IMR-90 (cell line): Measurements from ENCODE around the gene THRA.

Experiments used
- CEBPB ChIP-seq: IDR thresholded peaks from 2 replicates; pipeline ENCODE4 v1.6.1; 2012; ENCODE audit warnings: low read depth, low read length, improper control_type of control experiment
- FOS ChIP-seq: fragments of 150-350 bp; IDR thresholded peaks from 2 replicates; pipeline ENCODE4 v1.6.1; 2016; ENCODE audit warnings: low read depth, low read length
- MAFK ChIP-seq: IDR thresholded peaks from 2 replicates; pipeline ENCODE4 v1.6.1; 2012; ENCODE audit warnings: low read depth, low read length, improper control_type of control experiment
- MXI1 ChIP-seq: IDR thresholded peaks from 2 replicates; pipeline ENCODE4 v1.6.1; 2012; ENCODE audit warnings: low read depth, mild to moderate bottlenecking, low read length, moderate library complexity, borderline replicate concordance
- POLR2A ChIP-seq: IDR thresholded peaks from 2 replicates; pipeline ENCODE4 v1.6.1; 2012; ENCODE audit warnings: mild to moderate bottlenecking, low read depth, low read length
- RAD21 ChIP-seq: IDR thresholded peaks from 2 replicates; pipeline ENCODE4 v1.6.1; 2012; ENCODE audit warnings: low read length, improper control_type of control experiment
- RCOR1 ChIP-seq: IDR thresholded peaks from 2 replicates; pipeline ENCODE4 v1.6.1; 2012; ENCODE audit warnings: mild to moderate bottlenecking, low read length, improper control_type of control experiment; ENCODE audit not compliant: insufficient replicate concordance
- RFX5 ChIP-seq: IDR thresholded peaks from 2 replicates; pipeline ENCODE4 v1.8.0; 2012; ENCODE audit warnings: low read depth, mild to moderate bottlenecking, low read length, moderate library complexity
- SMC3 ChIP-seq: fragments of 150-350 bp; IDR thresholded peaks from 2 replicates; pipeline ENCODE4 v1.6.1; 2016; ENCODE audit warnings: low read depth, mild to moderate bottlenecking, antibody characterized with exemption, low read length, moderate library complexity
- TF ChIP-seq, protein P1 (sequence below): conservative IDR thresholded peaks from 2 replicates; pipeline ENCODE4 v1.5.1; 2012; ENCODE audit warnings: mild to moderate bottlenecking, low read depth, low read length, improper control_type of control experiment
- TF ChIP-seq, protein P2 (sequence below): fragments of 150-350 bp; IDR thresholded peaks from 2 replicates; pipeline ENCODE4 v1.6.1; 2016; ENCODE audit warnings: low read depth, mild to moderate bottlenecking, low read length, moderate library complexity, borderline replicate concordance
- TF ChIP-seq, protein P3 (sequence below): fragments of 150-350 bp; IDR thresholded peaks from 2 replicates; pipeline ENCODE4 v1.6.1; 2017; ENCODE audit warnings: mild to moderate bottlenecking, antibody characterized with exemption, low read length, low read depth

DNA sequence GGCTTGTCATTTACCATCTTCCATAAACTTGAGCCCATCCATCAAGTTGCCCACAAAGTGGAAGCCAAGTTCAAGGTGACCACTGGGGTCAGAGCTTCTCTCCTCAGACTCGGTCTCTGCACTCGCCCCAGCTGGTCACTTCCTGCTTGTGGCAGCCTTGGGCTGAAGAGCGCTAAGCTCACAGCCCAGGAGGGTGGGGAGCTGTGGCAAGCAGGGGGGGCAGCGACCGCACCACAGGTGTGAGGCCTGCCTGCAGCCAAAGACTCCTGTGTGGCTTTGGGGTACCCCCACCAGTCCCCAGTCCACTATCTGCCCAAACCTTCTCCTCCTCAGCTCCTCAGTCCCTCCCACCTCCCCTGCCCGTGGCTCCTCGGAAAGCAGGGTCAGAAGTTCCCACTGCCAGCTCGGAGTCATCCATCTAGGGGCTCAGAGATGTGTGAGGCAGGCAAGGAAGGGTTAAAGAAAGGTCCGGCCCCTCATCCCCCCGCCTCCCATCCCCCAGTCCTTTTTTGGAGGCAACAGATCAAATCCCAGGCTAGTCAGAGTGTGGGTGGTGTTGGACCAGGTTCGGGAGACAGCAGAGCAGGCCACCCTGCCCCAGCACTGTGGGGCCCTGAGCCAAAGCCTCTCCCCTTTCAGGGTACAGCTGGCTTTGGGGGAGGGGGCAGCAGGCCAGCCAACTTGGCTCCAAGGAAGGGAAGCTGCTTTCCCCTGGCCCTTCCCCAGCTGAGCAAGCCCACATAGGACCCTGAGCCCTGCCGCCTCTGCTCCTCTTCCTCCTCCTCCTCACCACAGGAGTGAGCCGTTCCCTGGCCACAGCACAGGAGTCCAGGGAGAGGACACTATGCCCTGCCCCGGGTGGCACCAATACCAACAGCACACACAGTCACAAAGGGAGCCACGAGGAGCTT lies 44.3 kb upstream of the THRA start:
- TF ChIP-seq, protein P1, sequence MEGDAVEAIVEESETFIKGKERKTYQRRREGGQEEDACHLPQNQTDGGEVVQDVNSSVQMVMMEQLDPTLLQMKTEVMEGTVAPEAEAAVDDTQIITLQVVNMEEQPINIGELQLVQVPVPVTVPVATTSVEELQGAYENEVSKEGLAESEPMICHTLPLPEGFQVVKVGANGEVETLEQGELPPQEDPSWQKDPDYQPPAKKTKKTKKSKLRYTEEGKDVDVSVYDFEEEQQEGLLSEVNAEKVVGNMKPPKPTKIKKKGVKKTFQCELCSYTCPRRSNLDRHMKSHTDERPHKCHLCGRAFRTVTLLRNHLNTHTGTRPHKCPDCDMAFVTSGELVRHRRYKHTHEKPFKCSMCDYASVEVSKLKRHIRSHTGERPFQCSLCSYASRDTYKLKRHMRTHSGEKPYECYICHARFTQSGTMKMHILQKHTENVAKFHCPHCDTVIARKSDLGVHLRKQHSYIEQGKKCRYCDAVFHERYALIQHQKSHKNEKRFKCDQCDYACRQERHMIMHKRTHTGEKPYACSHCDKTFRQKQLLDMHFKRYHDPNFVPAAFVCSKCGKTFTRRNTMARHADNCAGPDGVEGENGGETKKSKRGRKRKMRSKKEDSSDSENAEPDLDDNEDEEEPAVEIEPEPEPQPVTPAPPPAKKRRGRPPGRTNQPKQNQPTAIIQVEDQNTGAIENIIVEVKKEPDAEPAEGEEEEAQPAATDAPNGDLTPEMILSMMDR, result no peak
- no peak for TF ChIP-seq RFX5
- no peak for TF ChIP-seq RAD21
- TF ChIP-seq MXI1, result no peak
- TF ChIP-seq POLR2A, result no peak
- TF ChIP-seq, protein P2, sequence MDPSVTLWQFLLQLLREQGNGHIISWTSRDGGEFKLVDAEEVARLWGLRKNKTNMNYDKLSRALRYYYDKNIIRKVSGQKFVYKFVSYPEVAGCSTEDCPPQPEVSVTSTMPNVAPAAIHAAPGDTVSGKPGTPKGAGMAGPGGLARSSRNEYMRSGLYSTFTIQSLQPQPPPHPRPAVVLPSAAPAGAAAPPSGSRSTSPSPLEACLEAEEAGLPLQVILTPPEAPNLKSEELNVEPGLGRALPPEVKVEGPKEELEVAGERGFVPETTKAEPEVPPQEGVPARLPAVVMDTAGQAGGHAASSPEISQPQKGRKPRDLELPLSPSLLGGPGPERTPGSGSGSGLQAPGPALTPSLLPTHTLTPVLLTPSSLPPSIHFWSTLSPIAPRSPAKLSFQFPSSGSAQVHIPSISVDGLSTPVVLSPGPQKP, result no peak
- no peak for TF ChIP-seq RCOR1
- no peak for TF ChIP-seq MAFK
- no peak for TF ChIP-seq CEBPB
- no peak for TF ChIP-seq SMC3
- no peak for TF ChIP-seq FOS
- TF ChIP-seq, protein P3, sequence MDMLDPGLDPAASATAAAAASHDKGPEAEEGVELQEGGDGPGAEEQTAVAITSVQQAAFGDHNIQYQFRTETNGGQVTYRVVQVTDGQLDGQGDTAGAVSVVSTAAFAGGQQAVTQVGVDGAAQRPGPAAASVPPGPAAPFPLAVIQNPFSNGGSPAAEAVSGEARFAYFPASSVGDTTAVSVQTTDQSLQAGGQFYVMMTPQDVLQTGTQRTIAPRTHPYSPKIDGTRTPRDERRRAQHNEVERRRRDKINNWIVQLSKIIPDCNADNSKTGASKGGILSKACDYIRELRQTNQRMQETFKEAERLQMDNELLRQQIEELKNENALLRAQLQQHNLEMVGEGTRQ, result no peak
